Measurements from ENCODE around the gene FLT3. TPM values are rescaled to one million over a fixed set of nuclear protein-coding genes. Genes with fewer than 3 reads are reported as not detected.
A peak's percentile ranks its signal among the peaks of the same experiment; 100 is the strongest.

Gene FLT3
- total and polyA plus RNA-seq, 9 of the 15 experiments (the other 6 are each of a cell fraction or from before 2014, with no cell fraction given): not detected

- Histone ChIP-seq H3K4me1 (replicated peaks in 1 of 2; ENCODE audit: control insufficient read depth in 2 of 2, insufficient read depth in 2 of 2, low read length in 2 of 2) (no peaks in the 10 kb centered on the region), H3K9ac (ENCODE audit: insufficient read depth in 1 of 2, low read depth in 2 of 2, low read length in 2 of 2) (no peak overlapping the region), H3K27ac (ENCODE audit: extremely low read depth, low read depth, low read length) (no peak overlapping the region), H3K27me3 (ENCODE audit: control insufficient read depth in 2 of 2, insufficient read depth in 2 of 2, low read length in 2 of 2) (no peaks in the 10 kb centered on the region), H3K9me3 (replicated peaks; ENCODE audit: control insufficient read depth, insufficient read depth, low read depth, low read length) (no peaks in the 10 kb centered on the region), H3K4me2 (ENCODE audit: insufficient read depth, low read length) (no peak overlapping the region), H4K20me1 (replicated peaks; ENCODE audit: control insufficient read depth, insufficient read depth, low read length) (no peaks in the 10 kb centered on the region), H2AFZ (ENCODE audit: low read depth, low read length) (0 out of 2 replicates have a peak overlapping the region, but pooled peaks have one; percentile 10), H3K4me3 (no peak overlapping the region), H3K79me2 (ENCODE audit: control insufficient read depth, insufficient read depth, low read length) (no peaks in the 10 kb centered on the region), H3K36me3 (ENCODE audit: control insufficient read depth, insufficient read depth, low read length) (no peaks in the 10 kb centered on the region), H3K9me1 (ENCODE audit: control insufficient read depth, insufficient read depth, low read length) (no peaks in the 10 kb centered on the region)
- BruUV-seq (replicated peaks): no TSS peak
- in situ Hi-C loops (cut with MboI): no loop called here
- ChIA-PET CTCF (ENCODE audit: low intra/inter-chr PET ratio) (no interaction called here), POLR2A (interaction anchor here (0.6 to 0.9 kb wide), 2 partner anchors 12 to 50 kb away, joined by 3 to 5 read pairs; no protein-coding TSS in a partner anchor)
- intact Hi-C loops (cut with micrococcal nuclease): loop anchor here (10.0 kb wide), 1 partner anchor 165 kb away; no protein-coding TSS in a partner anchor
- WGBS (ENCODE audit: insufficient coverage, low coverage, missing lambda C conversion rate): 21% methylated on average over 5 of the region's 5 CpGs
- FAIRE-seq: no peak
- no peak for TF ChIP-seq ZFP30 (CRISPR knock-in tag; IDR thresholded peaks at IDR 0.05; ENCODE audit: borderline replicate concordance)
- no peak for TF ChIP-seq PTBP1 (IDR thresholded peaks at IDR 0.05; ENCODE audit: low read depth, low read length)
- TF ChIP-seq MCM3 (IDR thresholded peaks at IDR 0.05): no peak
- TF ChIP-seq MCM2 (IDR thresholded peaks at IDR 0.05; ENCODE audit: low read depth): no peak
- no peak for TF ChIP-seq ZNF212 (CRISPR knock-in tag; IDR thresholded peaks at IDR 0.05)
- no peak for TF ChIP-seq FOXP4 (CRISPR knock-in tag; IDR thresholded peaks at IDR 0.05; ENCODE audit: borderline replicate concordance)
- peak; percentile 30; the same call in 1 of the 2 replicates for TF ChIP-seq RFX1 (IDR thresholded peaks at IDR 0.05)
- TF ChIP-seq STAT5B (CRISPR knock-in tag; IDR thresholded peaks at IDR 0.05): no peak
- ATAC-seq: peak; percentile 53
- no peak for DNase-seq (ENCODE audit: extremely low read depth in 1 of 4, low spot score in 3 of 4)
These were observed 29.7 kb upstream of the FLT3 start for GRCh38 chr13:28129911-28130693.

Measured in K562 (cell line).